Hepatocyte (in vitro differentiated cells): ENCODE results near the gene PRDM15. TPM values are rescaled to one million over a fixed set of nuclear protein-coding genes. Genes with fewer than 3 reads are reported as not detected.
A peak's percentile ranks its signal among the peaks of the same experiment; 100 is the strongest.

Experiments used
- DNase-seq: peaks from one replicate; pipeline ENCODE4 v3.0.0-alpha.2; 2016; ENCODE audit warnings: low spot score
- H2AFZ ChIP-seq: fragments of 200-600 bp; sonication (generic); 2 replicates; pipeline ENCODE4 v1.6.0; 2016; ENCODE audit warnings: antibody characterized with exemption, mild to moderate bottlenecking
- H3K27ac ChIP-seq: fragments of 200-600 bp; sonication (generic); 2 replicates; pipeline ENCODE4 v1.5.1; 2016; ENCODE audit warnings: mild to moderate bottlenecking
- H3K27me3 ChIP-seq: fragments of 200-600 bp; sonication (generic); 2 replicates; pipeline ENCODE4 v1.6.1; 2016
- H3K36me3 ChIP-seq: fragments of 200-600 bp; sonication (generic); replicated peaks from 2 replicates; pipeline ENCODE4 v1.5.1; 2016; ENCODE audit warnings: low read depth; ENCODE audit not compliant: insufficient read depth
- H3K4me1 ChIP-seq: fragments of 200-600 bp; sonication (generic); 2 replicates; pipeline ENCODE4 v1.5.1; 2016; ENCODE audit warnings: mild to moderate bottlenecking, moderate library complexity; ENCODE audit not compliant: insufficient read depth
- H3K4me2 ChIP-seq: fragments of 200-600 bp; sonication (generic); 2 replicates; pipeline ENCODE4 v1.6.0; 2016
- H3K4me3 ChIP-seq: fragments of 200-600 bp; sonication (generic); 2 replicates; pipeline ENCODE4 v1.5.1; 2016; ENCODE audit warnings: mild to moderate bottlenecking
- H3K79me2 ChIP-seq: fragments of 200-600 bp; sonication (generic); 2 replicates; pipeline ENCODE4 v1.6.0; 2017; ENCODE audit warnings: mild to moderate bottlenecking
- H3K9me2 ChIP-seq: fragments of 200-600 bp; sonication (generic); replicated peaks from 2 replicates; pipeline ENCODE4 v1.6.0; 2017; ENCODE audit warnings: mild to moderate bottlenecking; ENCODE audit not compliant: insufficient read depth
- H3K9me3 ChIP-seq: fragments of 200-600 bp; sonication (generic); 2 replicates; pipeline ENCODE4 v1.5.1; 2016; ENCODE audit warnings: low read depth, mild to moderate bottlenecking
- H4K20me1 ChIP-seq: fragments of 200-600 bp; sonication (generic); 2 replicates; pipeline ENCODE4 v1.6.0; 2016; ENCODE audit warnings: mild to moderate bottlenecking; ENCODE audit not compliant: insufficient read depth, poor library complexity, severe bottlenecking
- CTCF ChIP-seq: fragments of 200-600 bp; sonication (generic); IDR thresholded peaks from 2 replicates; pipeline ENCODE4 v1.5.1; 2016; ENCODE audit warnings: antibody characterized with exemption, mild to moderate bottlenecking; ENCODE audit not compliant: poor library complexity
- EZH2 ChIP-seq: fragments of 200-600 bp; sonication (generic); IDR thresholded peaks from 2 replicates; pipeline ENCODE4 v1.6.1; 2016; ENCODE audit warnings: antibody characterized with exemption, mild to moderate bottlenecking, borderline replicate concordance
- EZH2phosphoT487 ChIP-seq: fragments of 200-600 bp; sonication (generic); IDR thresholded peaks from one replicate; pipeline ENCODE4 v1.6.1; 2018; ENCODE audit warnings: antibody characterized with exemption, mild to moderate bottlenecking, low read depth, moderate library complexity; ENCODE audit not compliant: unreplicated experiment, severe bottlenecking
- WGBS: methylation state at CpG from one replicate; pipeline ENCODE4 v1.1.6; 2016; ENCODE audit warnings: low lambda C conversion rate; ENCODE audit errors: missing lambda C conversion rate; 5-methylcytosine and 5-hydroxymethylcytosine counted together
- polyA plus RNA-seq: library from polyadenylated mRNA; unstranded; fragments of >200 nt; fragmentation: Nextera tagmentation; extraction: Ambion mirVana; gene quantifications from 2 replicates; pipeline ENCODE4 v1.2.1, GENCODE V29; 2016
- total RNA-seq: library from RNA; depleted of rRNA; stranded (reverse); fragments of >200 nt; gene quantifications from 2 replicates; pipeline ENCODE4 v1.2.3, GENCODE V29; 2014

Gene PRDM15
- total and polyA plus RNA-seq, 2 experiments from 2014 or later, result 3.0 to 4.7 TPM

DNA sequence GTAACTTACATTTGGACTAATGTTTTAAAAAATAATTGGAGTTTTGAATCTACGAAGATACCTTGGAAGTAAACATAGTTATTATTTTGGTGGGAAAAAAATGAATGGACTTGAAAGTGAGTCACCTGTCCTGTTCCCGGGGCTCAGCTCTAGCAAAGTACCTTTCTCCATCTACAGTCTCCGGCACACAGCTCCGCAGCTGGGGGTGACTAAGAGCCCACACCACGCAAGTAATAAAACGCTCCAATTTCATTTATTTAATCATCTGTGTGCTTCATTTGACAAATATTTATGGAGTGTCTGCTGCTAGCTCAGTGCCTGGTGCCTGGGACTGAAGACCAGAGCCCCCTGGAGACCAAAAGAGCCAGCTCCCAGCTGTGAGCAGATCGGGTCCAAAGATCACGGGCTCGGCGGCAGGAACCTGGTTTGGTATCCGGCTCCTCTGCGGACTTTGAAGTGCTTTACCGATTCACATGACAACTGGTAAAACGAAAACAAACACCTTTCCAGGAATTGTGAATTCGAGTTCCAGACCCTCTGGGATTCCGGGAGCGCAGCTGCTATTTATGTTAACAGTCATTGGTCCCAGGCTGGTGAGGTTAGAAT, 110.6 kb downstream of the PRDM15 start:
- H3K9me3 ChIP-seq, result no peaks in the 10 kb centered on the region
- H3K4me3 ChIP-seq, result peak overlapping the region; percentile 0
- TF ChIP-seq EZH2phosphoT487 (no peak), CTCF (peak; percentile 46), EZH2 (no peak)
- no peaks in the 10 kb centered on the region for H3K9me2 ChIP-seq
- no peaks in the 10 kb centered on the region for H3K36me3 ChIP-seq
- H2AFZ ChIP-seq, result no peak overlapping the region
- H3K4me1 ChIP-seq, result peaks cover 13% of the 10 kb centered on the region
- peaks cover 26% of the 10 kb centered on the region for H4K20me1 ChIP-seq
- DNase-seq, result peak; percentile 93
- WGBS, result 2% methylated on average over 17 of the region's 17 CpGs
- peak overlapping the region; percentile 85 for H3K27ac ChIP-seq
- H3K4me2 ChIP-seq, result peak overlapping the region; percentile 70
- H3K79me2 ChIP-seq, result peaks cover 32% of the 10 kb centered on the region
- H3K27me3 ChIP-seq, result peaks cover 11% of the 10 kb centered on the region

- no peaks in the 10 kb centered on the region for H3K36me3 ChIP-seq
- H3K27me3 ChIP-seq, result peaks cover 16% of the 10 kb centered on the region
- peaks cover 39% of the 10 kb centered on the region for H3K79me2 ChIP-seq
- peak; percentile 53 for TF ChIP-seq EZH2
- TF ChIP-seq EZH2phosphoT487, result no peak
- H3K4me3 ChIP-seq, result peak overlapping the region; percentile 11
- peaks cover 18% of the 10 kb centered on the region for H3K4me1 ChIP-seq
- 5% methylated on average over 26 of the region's 26 CpGs for WGBS
- H4K20me1 ChIP-seq, result peaks cover 33% of the 10 kb centered on the region
- H3K27ac ChIP-seq, result peak overlapping the region; percentile 85
- no peaks in the 10 kb centered on the region for H3K9me3 ChIP-seq
- H3K9me2 ChIP-seq, result no peaks in the 10 kb centered on the region
- peak overlapping the region; percentile 70 for H3K4me2 ChIP-seq
- peak; percentile 49 for DNase-seq
- no peak overlapping the region for H2AFZ ChIP-seq
Observed at GRCh38 chr21:41767606-41768436, 111.3 kb downstream of the PRDM15 start.

- Histone ChIP-seq H3K9me2 (no peaks in the 10 kb centered on the region), H3K27me3 (peaks cover 24% of the 10 kb centered on the region), H3K4me2 (peak within 1 kb of the TSS; percentile 70), H3K36me3 (no peaks in the 10 kb centered on the region), H3K4me1 (peaks cover 26% of the 10 kb centered on the region), H3K4me3 (peak within 1 kb of the TSS; percentile 51), H3K27ac (peak within 1 kb of the TSS; percentile 94), H3K79me2 (peaks cover 47% of the 10 kb centered on the region), H3K9me3 (no peaks in the 10 kb centered on the region), H4K20me1 (peaks cover 41% of the 10 kb centered on the region), H2AFZ (peak within 1 kb of the TSS; percentile 13)
- peak; percentile 95 for DNase-seq
- TF ChIP-seq EZH2 (no peak), EZH2phosphoT487 (peak; percentile 22), CTCF (no peak)
- WGBS, result 1% methylated on average over 48 of the region's 53 CpGs
Observed at GRCh38 chr21:41766883-41767605, 112.1 kb downstream of the PRDM15 start, which contains the start of gene RIPK4. Gene RIPK4 (minus strand): TSS chr21:41767052. CDS start chr21:41767041, 11 bp downstream.
